Endothelial cell (in vitro differentiated cells): ENCODE data around the gene TBL1X. TPM values are rescaled to one million over a fixed set of nuclear protein-coding genes. Genes with fewer than 3 reads are reported as not detected.

Source experiments
- DNase-seq: peaks from one replicate; pipeline ENCODE4 v3.0.0; 2021; ENCODE audit warnings: low spot score
- H3K27ac Mint-ChIP-seq: one replicate; pipeline ENCODE4 v1.8.0; 2021; ENCODE audit warnings: mixed read lengths, inconsistent platforms; ENCODE audit not compliant: unreplicated experiment
- H3K27me3 Mint-ChIP-seq: one replicate; pipeline ENCODE4 v1.8.0; 2021; ENCODE audit warnings: mild to moderate bottlenecking, moderate library complexity, mixed read lengths, inconsistent platforms; ENCODE audit not compliant: unreplicated experiment
- H3K36me3 Mint-ChIP-seq: one replicate; pipeline ENCODE4 v1.8.0; 2021; ENCODE audit warnings: mild to moderate bottlenecking, low read depth, mixed read lengths, inconsistent platforms; ENCODE audit not compliant: unreplicated experiment
- H3K4me1 Mint-ChIP-seq: one replicate; pipeline ENCODE4 v1.8.0; 2021; ENCODE audit warnings: mild to moderate bottlenecking, mixed read lengths, inconsistent platforms; ENCODE audit not compliant: unreplicated experiment
- H3K4me3 Mint-ChIP-seq: one replicate; pipeline ENCODE4 v1.8.0; 2021; ENCODE audit warnings: mild to moderate bottlenecking, mixed read lengths, inconsistent platforms; ENCODE audit not compliant: unreplicated experiment
- H3K9me3 Mint-ChIP-seq: one replicate; pipeline ENCODE4 v1.8.0; 2021; ENCODE audit warnings: mixed read lengths, inconsistent platforms; ENCODE audit not compliant: unreplicated experiment
- total RNA-seq: library from RNA; stranded (reverse); fragmentation: NEBNext Ultra II Directional; extraction: Animal tissue kit (Norgen Biotek cat#: 25700); gene quantifications from one replicate; pipeline ENCODE4 v1.2.1, GENCODE V29; 2021; ENCODE audit not compliant: unreplicated experiment
- TF ChIP-seq, protein P1 (sequence below): fragments of 200-600 bp; sonication (generic); IDR thresholded peaks from one replicate; pipeline ENCODE4 v1.5.0; 2021; ENCODE audit warnings: antibody characterized with exemption; ENCODE audit not compliant: unreplicated experiment

Gene TBL1X
- total RNA-seq, 1 donor from 2014 or later, result 19.4 TPM

DNA sequence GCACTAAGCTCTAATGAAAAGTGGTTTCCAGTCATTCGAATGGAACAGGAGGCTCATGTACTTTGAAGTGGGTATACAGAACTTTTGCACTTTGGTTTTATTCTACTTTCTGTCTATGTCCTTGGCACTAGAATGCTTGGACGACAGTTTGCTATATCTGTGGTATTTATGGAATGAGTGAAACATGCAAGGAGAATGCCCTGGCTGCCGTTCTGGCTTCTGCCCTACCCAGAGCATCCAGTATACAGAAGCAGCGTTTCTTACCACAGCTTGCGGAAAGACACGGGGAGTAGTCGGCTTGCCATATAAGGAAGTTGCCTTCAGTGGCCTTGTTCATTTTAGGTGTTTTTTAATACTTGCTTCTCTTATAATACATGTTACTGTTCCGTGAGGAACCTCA lies 98.0 kb downstream of the TBL1X start:
- no peak overlapping the region for H3K4me3 Mint-ChIP-seq
- peaks cover 3% of the 10 kb centered on the region for H3K4me1 Mint-ChIP-seq
- H3K27me3 Mint-ChIP-seq, result peaks cover 3% of the 10 kb centered on the region
- H3K9me3 Mint-ChIP-seq, result no peaks in the 10 kb centered on the region
- no peak for DNase-seq
- TF ChIP-seq, protein P1, sequence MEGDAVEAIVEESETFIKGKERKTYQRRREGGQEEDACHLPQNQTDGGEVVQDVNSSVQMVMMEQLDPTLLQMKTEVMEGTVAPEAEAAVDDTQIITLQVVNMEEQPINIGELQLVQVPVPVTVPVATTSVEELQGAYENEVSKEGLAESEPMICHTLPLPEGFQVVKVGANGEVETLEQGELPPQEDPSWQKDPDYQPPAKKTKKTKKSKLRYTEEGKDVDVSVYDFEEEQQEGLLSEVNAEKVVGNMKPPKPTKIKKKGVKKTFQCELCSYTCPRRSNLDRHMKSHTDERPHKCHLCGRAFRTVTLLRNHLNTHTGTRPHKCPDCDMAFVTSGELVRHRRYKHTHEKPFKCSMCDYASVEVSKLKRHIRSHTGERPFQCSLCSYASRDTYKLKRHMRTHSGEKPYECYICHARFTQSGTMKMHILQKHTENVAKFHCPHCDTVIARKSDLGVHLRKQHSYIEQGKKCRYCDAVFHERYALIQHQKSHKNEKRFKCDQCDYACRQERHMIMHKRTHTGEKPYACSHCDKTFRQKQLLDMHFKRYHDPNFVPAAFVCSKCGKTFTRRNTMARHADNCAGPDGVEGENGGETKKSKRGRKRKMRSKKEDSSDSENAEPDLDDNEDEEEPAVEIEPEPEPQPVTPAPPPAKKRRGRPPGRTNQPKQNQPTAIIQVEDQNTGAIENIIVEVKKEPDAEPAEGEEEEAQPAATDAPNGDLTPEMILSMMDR, result no peak
- H3K36me3 Mint-ChIP-seq, result no peaks in the 10 kb centered on the region
- no peak overlapping the region for H3K27ac Mint-ChIP-seq

DNA sequence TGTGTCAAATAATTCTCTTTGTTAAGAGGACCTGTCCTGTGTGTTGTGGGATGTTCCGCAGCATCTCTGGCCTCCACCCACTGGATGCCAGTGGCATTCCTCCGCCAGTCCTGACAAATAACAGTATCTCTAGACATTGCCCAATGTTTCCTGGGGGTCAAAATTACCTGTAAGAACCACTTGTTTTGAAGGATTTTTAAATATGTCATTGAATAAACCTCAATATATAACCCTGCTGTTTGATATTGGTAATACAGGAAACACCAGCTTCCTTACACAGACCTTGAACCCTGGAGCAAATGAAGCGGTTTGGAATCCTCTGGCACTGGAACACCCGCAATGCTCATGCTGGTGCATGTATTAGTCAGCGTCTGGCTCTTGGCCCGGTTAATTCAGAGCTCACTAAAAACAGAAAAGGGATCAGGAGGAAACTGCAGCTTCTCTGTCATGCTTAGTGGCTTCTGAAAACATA lies 101.3 kb downstream of the TBL1X start:
- Mint-ChIP-seq H3K4me1 (peaks cover 3% of the 10 kb centered on the region), H3K27ac (no peak overlapping the region)
- no peak for DNase-seq

DNA sequence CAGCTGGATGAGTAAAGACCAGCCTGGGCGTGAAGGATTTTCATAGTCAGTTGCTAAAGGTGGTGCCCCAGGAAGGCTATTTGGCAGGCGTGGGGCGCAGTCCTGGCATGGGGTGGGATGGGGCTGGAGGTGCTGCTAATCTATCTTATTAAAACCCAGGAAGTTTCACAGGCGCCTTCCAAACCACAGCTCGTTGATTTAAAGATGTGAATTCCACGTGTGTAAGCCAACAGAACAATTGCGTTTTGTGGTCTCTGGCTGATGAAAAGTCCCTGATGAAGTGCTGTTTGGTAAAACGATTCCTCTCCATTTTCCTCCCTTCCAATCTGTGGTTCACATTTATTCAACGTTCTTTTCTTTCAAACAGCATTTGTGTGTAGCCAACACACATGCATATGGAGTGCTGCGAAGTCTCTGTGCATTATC lies 105.0 kb downstream of the TBL1X start:
- no peak for DNase-seq
- no peaks in the 10 kb centered on the region for H3K36me3 Mint-ChIP-seq
- no peaks in the 10 kb centered on the region for H3K9me3 Mint-ChIP-seq
- H3K4me3 Mint-ChIP-seq, result no peak overlapping the region
- H3K4me1 Mint-ChIP-seq, result peaks cover 3% of the 10 kb centered on the region
- H3K27ac Mint-ChIP-seq, result no peak overlapping the region
- TF ChIP-seq, protein P1, result no peak
- peaks cover 1% of the 10 kb centered on the region for H3K27me3 Mint-ChIP-seq

More for the DNA sequence above, 101.3 kb downstream of the TBL1X start:
- H3K27me3 Mint-ChIP-seq, result peaks cover 1% of the 10 kb centered on the region
- H3K36me3 Mint-ChIP-seq, result no peaks in the 10 kb centered on the region
- no peaks in the 10 kb centered on the region for H3K9me3 Mint-ChIP-seq
- TF ChIP-seq, protein P1, result no peak
- H3K4me3 Mint-ChIP-seq, result no peak overlapping the region

DNA sequence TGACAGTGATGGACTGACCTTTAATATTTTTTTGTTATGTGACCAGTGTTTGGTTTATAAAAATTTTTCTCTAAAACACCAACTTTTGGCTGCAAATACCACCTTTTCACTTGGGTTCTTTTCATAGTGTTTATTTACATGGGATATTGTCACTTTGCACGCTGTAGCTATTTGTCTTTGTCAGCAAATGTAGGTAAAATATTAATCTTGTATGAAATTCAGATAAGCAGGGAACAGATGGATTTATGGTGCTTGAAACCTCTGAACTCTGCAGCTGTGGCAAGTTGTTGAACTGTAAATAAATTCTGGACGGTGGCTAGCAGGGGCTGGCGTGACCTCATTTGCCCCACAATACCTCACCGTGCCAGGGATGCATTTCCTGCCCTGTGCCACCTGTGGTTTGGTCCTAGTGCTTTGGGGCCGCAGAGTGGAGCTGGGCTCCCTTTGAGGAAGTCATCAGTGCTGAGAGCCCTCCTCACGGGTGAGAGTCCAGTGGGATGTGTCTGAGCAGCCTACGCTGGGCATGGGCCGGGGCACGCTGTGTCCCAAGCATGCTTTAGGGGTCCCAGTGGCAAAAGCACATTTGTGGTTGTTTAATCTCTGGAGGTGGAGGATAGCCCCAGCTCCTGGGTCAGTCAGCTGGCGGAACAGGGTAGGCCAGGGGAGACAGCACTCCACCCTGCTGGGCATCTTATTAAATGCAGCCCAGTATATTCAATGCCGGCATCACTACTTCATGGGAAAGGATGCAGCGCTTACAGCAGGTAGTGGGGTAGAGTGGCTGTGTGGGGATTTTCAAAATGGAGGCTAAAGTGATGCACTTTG lies 108.6 kb downstream of the TBL1X start:
- Mint-ChIP-seq H3K4me3 (no peak overlapping the region), H3K4me1 (no peaks in the 10 kb centered on the region), H3K27me3 (peaks cover 1% of the 10 kb centered on the region), H3K36me3 (no peaks in the 10 kb centered on the region), H3K27ac (no peak overlapping the region), H3K9me3 (no peaks in the 10 kb centered on the region)
- TF ChIP-seq, protein P1, result no peak
- DNase-seq, result no peak

DNA sequence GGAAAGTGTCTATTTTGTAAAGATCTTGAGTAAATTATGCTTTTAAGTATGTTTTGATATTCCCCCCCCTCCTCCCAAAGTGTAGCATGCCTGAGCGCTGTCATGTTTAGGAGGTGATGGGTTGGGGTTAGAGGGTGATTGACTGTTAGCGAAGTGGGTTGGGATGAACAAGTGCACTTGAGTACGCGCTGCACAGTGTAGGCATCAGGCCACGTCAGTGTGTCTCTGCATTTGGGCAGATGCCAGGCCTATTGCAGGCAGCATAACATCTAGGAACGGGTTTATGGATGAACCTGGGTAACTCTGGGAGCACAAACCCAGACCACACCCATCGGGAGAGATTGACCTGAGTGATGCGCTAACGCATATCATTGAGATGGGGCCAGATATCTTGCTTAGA lies 111.2 kb downstream of the TBL1X start:
- H3K9me3 Mint-ChIP-seq, result no peaks in the 10 kb centered on the region
- H3K27ac Mint-ChIP-seq, result no peak overlapping the region
- no peak overlapping the region for H3K4me3 Mint-ChIP-seq
- DNase-seq, result no peak
- H3K4me1 Mint-ChIP-seq, result peaks cover 4% of the 10 kb centered on the region
- H3K36me3 Mint-ChIP-seq, result no peaks in the 10 kb centered on the region
- TF ChIP-seq, protein P1, result no peak
- peaks cover 3% of the 10 kb centered on the region for H3K27me3 Mint-ChIP-seq
